Calu3 (cell line): Measurements from ENCODE around the gene PTPN23. TPM values are rescaled to one million over a fixed set of nuclear protein-coding genes. Genes with fewer than 3 reads are reported as not detected.
A peak's percentile ranks its signal among the peaks of the same experiment; 100 is the strongest.

Experiments
- BruUV-seq: library from RNA; stranded (reverse); fragments of 400-500 nt; replicated peaks from 2 replicates; lab custom pipeline; 2021; lab: Mats Ljungman, UMichigan
- CTCF ChIA-PET: fragments of 300-600 bp; sonication (Branson Sonifier 250); formaldehyde crosslinking; loops from one replicate; lab custom pipeline; 2022; ENCODE audit warnings: antibody characterized with exemption; lab: Charles Lee
- DNase-seq: peaks from one replicate; pipeline ENCODE4 v3.0.0; 2022
- H3K27ac Mint-ChIP-seq: one replicate; pipeline ENCODE4 v1.8.0; 2022; ENCODE audit warnings: mixed read lengths; ENCODE audit not compliant: unreplicated experiment
- H3K27me3 Mint-ChIP-seq: one replicate; pipeline ENCODE4 v1.8.0; 2022; ENCODE audit warnings: mixed read lengths; ENCODE audit not compliant: unreplicated experiment
- H3K36me3 Mint-ChIP-seq: one replicate; pipeline ENCODE4 v1.8.0; 2022; ENCODE audit warnings: mild to moderate bottlenecking, moderate library complexity, mixed read lengths; ENCODE audit not compliant: insufficient read depth, unreplicated experiment
- H3K4me1 Mint-ChIP-seq: one replicate; pipeline ENCODE4 v1.8.0; 2022; ENCODE audit warnings: mild to moderate bottlenecking, low read depth, mixed read lengths; ENCODE audit not compliant: unreplicated experiment
- H3K4me3 Mint-ChIP-seq: one replicate; pipeline ENCODE4 v1.8.0; 2022; ENCODE audit warnings: mild to moderate bottlenecking, low read depth, moderate library complexity, mixed read lengths; ENCODE audit not compliant: unreplicated experiment
- H3K9me3 Mint-ChIP-seq: one replicate; pipeline ENCODE4 v1.8.0; 2022; ENCODE audit warnings: low read depth, mixed read lengths; ENCODE audit not compliant: unreplicated experiment
- intact Hi-C: fragments of 100-400 bp; cut with micrococcal nuclease; formaldehyde crosslinking; loops from one replicate; pipeline ENCODE4 v1.10.0; 2022; ENCODE audit not compliant: unreplicated experiment
- total RNA-seq: library from RNA; stranded (reverse); gene quantifications from 2 replicates; pipeline ENCODE4 v1.2.3, GENCODE V29; 2022
- TF ChIP-seq, protein P1 (sequence below): fragments of 200-600 bp; IDR thresholded peaks from one replicate; pipeline ENCODE4 v1.8.0; 2022; ENCODE audit warnings: antibody characterized with exemption; ENCODE audit not compliant: unreplicated experiment

PTPN23 gene
- total RNA-seq, 1 experiment from 2014 or later, result 57.6 TPM

DNA sequence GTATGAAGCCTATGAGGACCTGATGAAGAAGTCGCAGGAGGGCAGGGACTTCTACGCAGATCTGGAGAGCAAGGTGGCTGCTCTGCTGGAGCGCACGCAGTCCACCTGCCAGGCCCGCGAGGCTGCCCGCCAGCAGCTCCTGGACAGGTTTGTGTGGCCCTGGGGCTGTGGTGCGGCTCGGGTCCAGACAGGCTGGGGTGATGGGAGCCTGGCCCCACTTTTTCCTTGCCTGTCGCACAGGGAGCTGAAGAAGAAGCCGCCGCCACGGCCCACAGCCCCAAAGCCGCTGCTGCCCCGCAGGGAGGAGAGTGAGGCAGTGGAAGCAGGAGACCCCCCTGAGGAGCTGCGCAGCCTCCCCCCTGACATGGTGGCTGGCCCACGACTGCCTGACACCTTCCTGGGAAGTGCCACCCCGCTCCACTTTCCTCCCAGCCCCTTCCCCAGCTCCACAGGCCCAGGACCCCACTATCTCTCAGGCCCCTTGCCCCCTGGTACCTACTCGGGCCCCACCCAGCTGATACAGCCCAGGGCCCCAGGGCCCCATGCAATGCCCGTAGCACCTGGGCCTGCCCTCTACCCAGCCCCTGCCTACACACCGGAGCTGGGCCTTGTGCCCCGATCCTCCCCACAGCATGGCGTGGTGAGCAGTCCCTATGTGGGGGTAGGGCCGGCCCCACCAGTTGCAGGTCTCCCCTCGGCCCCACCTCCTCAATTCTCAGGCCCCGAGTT lies 29.0 kb downstream of the PTPN23 start:
- H3K4me1 Mint-ChIP-seq, result no peaks in the 10 kb centered on the region
- H3K9me3 Mint-ChIP-seq, result no peaks in the 10 kb centered on the region
- TSS peak; percentile 12 for BruUV-seq
- H3K4me3 Mint-ChIP-seq, result no peak overlapping the region
- intact Hi-C loops, result no loop called here
- TF ChIP-seq, protein P1, sequence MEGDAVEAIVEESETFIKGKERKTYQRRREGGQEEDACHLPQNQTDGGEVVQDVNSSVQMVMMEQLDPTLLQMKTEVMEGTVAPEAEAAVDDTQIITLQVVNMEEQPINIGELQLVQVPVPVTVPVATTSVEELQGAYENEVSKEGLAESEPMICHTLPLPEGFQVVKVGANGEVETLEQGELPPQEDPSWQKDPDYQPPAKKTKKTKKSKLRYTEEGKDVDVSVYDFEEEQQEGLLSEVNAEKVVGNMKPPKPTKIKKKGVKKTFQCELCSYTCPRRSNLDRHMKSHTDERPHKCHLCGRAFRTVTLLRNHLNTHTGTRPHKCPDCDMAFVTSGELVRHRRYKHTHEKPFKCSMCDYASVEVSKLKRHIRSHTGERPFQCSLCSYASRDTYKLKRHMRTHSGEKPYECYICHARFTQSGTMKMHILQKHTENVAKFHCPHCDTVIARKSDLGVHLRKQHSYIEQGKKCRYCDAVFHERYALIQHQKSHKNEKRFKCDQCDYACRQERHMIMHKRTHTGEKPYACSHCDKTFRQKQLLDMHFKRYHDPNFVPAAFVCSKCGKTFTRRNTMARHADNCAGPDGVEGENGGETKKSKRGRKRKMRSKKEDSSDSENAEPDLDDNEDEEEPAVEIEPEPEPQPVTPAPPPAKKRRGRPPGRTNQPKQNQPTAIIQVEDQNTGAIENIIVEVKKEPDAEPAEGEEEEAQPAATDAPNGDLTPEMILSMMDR, result no peak
- no peak overlapping the region for H3K27ac Mint-ChIP-seq
- CTCF ChIA-PET, result no interaction called here
- peaks cover 49% of the 10 kb centered on the region for H3K36me3 Mint-ChIP-seq
- H3K27me3 Mint-ChIP-seq, result no peaks in the 10 kb centered on the region
- DNase-seq, result no peak

DNA sequence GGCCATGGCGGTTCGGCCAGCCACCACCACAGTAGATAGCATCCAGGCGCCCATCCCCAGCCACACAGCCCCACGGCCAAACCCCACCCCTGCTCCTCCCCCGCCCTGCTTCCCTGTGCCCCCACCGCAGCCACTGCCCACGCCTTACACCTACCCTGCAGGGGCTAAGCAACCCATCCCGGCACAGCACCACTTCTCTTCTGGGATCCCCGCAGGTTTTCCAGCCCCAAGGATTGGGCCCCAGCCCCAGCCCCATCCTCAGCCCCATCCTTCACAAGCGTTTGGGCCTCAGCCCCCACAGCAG lies 29.5 kb downstream of the PTPN23 start:
- no peak overlapping the region for H3K27ac Mint-ChIP-seq
- CTCF ChIA-PET, result no interaction called here
- no peaks in the 10 kb centered on the region for H3K27me3 Mint-ChIP-seq
- no peaks in the 10 kb centered on the region for H3K9me3 Mint-ChIP-seq
- no peak overlapping the region for H3K4me3 Mint-ChIP-seq
- peaks cover 54% of the 10 kb centered on the region for H3K36me3 Mint-ChIP-seq
- H3K4me1 Mint-ChIP-seq, result no peaks in the 10 kb centered on the region
- intact Hi-C loops, result no loop called here
- TF ChIP-seq, protein P1, result no peak
- no TSS peak for BruUV-seq
- DNase-seq, result no peak

DNA sequence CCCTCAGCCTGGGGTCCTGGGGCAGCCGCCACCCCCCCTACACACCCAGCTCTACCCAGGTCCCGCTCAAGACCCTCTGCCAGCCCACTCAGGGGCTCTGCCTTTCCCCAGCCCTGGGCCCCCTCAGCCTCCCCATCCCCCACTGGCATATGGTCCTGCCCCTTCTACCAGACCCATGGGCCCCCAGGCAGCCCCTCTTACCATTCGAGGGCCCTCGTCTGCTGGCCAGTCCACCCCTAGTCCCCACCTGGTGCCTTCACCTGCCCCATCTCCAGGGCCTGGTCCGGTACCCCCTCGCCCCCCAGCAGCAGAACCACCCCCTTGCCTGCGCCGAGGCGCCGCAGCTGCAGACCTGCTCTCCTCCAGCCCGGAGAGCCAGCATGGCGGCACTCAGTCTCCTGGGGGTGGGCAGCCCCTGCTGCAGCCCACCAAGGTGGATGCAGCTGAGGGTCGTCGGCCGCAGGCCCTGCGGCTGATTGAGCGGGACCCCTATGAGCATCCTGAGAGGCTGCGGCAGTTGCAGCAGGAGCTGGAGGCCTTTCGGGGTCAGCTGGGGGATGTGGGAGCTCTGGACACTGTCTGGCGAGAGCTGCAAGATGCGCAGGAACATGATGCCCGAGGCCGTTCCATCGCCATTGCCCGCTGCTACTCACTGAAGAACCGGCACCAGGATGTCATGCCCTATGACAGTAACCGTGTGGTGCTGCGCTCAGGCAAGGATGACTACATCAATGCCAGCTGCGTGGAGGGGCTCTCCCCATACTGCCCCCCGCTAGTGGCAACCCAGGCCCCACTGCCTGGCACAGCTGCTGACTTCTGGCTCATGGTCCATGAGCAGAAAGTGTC lies 30.2 kb downstream of the PTPN23 start:
- Mint-ChIP-seq H3K27ac (no peak overlapping the region), H3K36me3 (peaks cover 59% of the 10 kb centered on the region), H3K27me3 (no peaks in the 10 kb centered on the region), H3K9me3 (no peaks in the 10 kb centered on the region), H3K4me1 (no peaks in the 10 kb centered on the region), H3K4me3 (no peak overlapping the region)
- intact Hi-C loops, result no loop called here
- CTCF ChIA-PET, result no interaction called here
- no peak for DNase-seq
- BruUV-seq, result no TSS peak
- TF ChIP-seq, protein P1, result no peak

DNA sequence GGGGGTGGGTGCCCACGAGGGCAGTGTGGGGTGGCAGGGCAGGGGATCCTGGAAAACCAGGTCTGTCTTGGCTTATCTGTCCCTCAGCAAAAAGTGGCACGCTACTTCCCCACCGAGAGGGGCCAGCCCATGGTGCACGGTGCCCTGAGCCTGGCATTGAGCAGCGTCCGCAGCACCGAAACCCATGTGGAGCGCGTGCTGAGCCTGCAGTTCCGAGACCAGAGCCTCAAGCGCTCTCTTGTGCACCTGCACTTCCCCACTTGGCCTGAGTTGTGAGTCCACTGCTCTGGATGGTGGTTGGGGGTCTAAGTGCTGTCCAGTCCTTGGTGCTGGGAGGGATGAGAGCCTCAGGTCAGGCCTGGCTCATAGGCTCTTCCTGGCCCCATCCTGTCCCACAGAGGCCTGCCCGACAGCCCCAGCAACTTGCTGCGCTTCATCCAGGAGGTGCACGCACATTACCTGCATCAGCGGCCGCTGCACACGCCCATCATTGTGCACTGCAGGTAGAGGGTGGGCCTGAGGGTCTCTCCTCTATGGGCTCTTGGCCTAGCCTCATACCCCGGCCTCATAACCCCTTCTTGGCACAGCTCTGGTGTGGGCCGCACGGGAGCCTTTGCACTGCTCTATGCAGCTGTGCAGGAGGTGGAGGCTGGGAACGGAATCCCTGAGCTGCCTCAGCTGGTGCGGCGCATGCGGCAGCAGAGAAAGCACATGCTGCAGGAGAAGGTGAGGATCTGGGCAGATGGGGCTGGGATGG lies 31.1 kb downstream of the PTPN23 start:
- Mint-ChIP-seq H3K36me3 (peaks cover 55% of the 10 kb centered on the region), H3K27me3 (no peaks in the 10 kb centered on the region), H3K4me3 (no peak overlapping the region), H3K9me3 (no peaks in the 10 kb centered on the region), H3K27ac (no peak overlapping the region), H3K4me1 (no peaks in the 10 kb centered on the region)
- CTCF ChIA-PET, result no interaction called here
- intact Hi-C loops, result no loop called here
- no TSS peak for BruUV-seq
- TF ChIP-seq, protein P1, result no peak
- DNase-seq, result no peak
